Hepatic stellate cell (primary cell): Measurements from ENCODE around the gene PSMB2.
A peak's percentile ranks its signal among the peaks of the same experiment; 100 is the strongest.
"Not testable (repeated sequence)": the region's sequence is repeated elsewhere in the genome, so short reads cannot be mapped to it uniquely, and the experiment has no call there.

Experiments used
- DNase-seq: peaks from one replicate; pipeline ENCODE4 v3.0.0; 2011; ENCODE audit warnings: low spot score

The PSMB2 gene

GRCh38 chr1:35592991-35593769 lies 48.1 kb downstream of the PSMB2 start:
- no peak for DNase-seq

GRCh38 chr1:35591211-35591610 lies 50.1 kb downstream of the PSMB2 start:
- no peak for DNase-seq

GRCh38 chr1:35590476-35591040 lies 50.8 kb downstream of the PSMB2 start:
- DNase-seq, result no peak

DNA sequence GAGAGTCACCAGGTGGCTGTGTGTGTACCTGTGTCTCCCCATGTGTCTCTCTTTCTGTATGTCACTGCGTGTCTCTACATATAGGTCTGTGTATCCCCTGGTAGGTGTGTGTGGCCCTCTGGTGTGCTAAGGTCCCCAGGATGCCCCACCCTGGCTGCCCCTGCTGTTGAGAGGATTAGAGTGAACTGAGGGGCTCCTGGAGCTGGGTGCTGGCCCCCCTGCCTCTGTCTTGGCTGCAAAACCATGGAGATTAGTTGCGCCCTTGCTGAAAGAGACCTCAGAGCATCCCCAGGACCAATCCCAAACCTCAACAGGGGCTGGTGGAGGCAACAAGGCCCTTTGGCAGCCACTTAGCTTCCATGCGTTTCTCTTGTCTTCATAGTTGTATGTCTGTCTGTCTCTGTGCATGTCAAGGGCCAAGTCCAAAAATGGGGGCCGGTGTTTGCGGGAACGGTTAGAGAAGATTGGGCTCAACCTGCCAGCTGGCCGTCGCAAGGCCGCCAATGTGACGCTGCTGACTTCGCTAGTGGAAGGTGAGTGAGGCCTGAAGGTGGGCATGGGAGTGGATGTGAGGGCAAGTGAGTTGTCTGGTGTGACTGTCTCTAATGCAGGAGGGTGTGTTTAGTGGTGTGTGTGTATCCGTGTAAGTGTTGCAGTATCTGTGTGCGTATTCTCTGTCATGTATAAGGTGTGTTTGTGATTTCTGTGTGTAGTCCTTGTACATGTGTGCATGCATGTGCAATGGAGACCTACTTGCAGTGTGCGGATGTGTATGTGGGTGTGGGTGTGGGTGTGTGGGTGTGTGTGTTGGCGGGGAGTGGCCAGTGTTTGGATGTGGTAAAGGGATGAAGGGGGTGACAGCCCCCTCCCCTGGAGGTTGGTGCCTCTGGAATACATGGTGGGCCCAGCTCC lies 51.6 kb downstream of the PSMB2 start:
- DNase-seq, result no peak

DNA sequence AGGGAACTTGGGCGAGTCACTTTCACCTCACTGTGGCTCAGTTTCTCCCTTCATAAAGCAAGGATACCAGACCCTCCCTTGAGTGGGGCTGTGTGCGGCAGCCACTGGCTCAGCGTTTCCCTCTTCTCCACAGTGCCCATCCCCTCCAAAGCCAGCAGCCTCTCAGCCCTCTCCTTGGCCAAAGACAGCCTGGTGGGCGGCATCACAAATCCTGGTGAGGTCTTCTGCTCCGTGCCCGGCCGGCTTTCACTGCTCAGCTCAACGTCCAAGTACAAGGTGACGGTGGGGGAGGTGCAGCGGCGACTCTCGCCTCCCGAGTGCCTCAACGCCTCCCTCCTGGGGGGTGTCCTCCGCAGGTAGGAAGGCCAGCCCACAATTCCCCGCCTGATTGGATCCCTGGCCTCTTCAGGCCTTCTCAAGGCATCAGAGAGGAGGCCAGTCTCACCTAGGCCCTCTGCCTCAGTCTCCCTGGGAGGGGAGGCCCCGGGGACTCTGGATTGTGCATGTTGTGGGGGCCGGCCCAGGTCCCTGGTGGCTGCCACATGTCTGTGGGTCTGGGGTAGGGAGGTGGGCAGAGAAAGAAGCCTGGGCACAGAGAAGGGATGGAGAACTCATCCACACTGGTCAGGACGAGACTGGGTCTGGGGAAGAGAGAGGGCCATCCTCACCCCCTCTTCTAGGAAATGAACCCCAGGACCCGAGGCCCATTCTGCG lies 53.0 kb downstream of the PSMB2 start:
- DNase-seq, result no peak

GRCh38 chr1:35587736-35588135 lies 53.6 kb downstream of the PSMB2 start:
- DNase-seq, result no peak

DNA sequence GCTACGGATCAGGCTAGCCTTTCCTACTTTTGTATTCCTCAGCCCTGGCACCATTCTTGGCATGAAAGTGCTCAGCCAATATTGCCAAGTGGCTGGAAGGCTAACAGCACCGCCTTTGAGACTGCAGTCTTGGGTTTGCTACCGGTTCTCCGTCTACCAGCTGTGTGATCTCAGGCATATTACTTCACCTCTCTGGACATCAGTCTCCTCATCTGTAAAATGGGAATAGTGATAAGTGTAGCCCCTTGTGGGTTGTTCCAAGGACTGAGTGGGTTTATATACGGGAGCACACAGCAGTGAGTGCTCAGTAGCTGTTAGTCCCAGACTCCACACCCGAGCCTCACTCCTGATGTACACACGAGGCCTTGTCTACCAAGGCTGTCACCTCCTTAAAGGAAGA lies 54.5 kb downstream of the PSMB2 start:
- no peak for DNase-seq

- DNase-seq, result not testable (repeated sequence)
These were observed 55.5 kb downstream of the PSMB2 start for GRCh38 chr1:35585805-35586204.

DNA sequence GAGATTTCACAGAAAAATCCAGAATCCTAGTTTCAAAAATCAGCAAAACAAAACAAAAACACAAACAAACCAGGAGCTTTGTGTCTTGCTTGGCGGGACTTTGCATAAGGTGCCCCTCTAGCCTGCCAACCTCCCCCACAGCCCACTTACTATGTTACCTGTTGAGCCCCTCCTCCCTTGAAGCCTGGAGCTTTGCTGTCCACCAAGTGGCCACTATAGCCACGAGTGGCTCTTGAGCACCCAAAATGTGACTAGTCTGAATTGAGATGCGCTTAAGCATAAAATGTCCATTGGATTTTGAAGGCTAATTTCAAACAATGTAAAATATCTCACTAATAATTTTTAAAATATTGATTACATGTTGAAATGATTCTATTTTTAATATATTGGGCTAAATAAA lies 56.0 kb downstream of the PSMB2 start:
- DNase-seq, result no peak

DNA sequence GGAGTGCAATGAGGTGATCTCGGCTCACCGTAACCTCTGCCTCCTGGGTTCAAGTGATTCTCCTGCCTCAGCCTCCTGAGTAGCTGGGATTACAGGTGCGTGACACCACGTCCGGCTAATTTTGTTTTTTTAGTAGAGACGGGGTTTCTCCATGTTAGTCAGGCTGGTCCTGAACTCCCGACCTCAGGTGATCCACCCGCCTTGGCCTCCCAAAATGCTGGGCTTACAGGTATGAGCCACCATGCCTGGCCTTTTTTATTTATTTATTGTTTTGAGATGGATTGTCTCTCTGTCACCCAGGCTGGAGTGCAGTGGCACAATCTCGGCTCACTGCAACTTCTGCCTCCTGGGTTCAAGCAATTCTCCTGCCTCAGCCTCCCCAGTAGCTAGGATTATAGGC lies 59.7 kb downstream of the PSMB2 start:
- DNase-seq, result not testable (repeated sequence)

GRCh38 chr1:35580949-35581388 lies 60.4 kb downstream of the PSMB2 start:
- no peak for DNase-seq

DNA sequence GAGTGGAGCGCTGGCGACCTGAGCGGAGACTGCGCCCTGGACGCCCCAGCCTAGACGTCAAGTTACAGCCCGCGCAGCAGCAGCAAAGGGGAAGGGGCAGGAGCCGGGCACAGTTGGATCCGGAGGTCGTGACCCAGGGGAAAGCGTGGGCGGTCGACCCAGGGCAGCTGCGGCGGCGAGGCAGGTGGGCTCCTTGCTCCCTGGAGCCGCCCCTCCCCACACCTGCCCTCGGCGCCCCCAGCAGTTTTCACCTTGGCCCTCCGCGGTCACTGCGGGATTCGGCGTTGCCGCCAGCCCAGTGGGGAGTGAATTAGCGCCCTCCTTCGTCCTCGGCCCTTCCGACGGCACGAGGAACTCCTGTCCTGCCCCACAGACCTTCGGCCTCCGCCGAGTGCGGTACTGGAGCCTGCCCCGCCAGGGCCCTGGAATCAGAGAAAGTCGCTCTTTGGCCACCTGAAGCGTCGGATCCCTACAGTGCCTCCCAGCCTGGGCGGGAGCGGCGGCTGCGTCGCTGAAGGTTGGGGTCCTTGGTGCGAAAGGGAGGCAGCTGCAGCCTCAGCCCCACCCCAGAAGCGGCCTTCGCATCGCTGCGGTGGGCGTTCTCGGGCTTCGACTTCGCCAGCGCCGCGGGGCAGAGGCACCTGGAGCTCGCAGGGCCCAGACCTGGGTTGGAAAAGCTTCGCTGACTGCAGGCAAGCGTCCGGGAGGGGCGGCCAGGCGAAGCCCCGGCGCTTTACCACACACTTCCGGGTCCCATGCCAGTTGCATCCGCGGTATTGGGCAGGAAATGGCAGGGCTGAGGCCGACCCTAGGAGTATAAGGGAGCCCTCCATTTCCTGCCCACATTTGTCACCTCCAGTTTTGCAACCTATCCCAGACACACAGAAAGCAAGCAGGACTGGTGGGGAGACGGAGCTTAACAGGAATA lies 64.0 kb downstream of the PSMB2 start:
- DNase-seq, result no peak

GRCh38 chr1:35576766-35577070 lies 64.6 kb downstream of the PSMB2 start:
- not testable (repeated sequence) for DNase-seq

DNA sequence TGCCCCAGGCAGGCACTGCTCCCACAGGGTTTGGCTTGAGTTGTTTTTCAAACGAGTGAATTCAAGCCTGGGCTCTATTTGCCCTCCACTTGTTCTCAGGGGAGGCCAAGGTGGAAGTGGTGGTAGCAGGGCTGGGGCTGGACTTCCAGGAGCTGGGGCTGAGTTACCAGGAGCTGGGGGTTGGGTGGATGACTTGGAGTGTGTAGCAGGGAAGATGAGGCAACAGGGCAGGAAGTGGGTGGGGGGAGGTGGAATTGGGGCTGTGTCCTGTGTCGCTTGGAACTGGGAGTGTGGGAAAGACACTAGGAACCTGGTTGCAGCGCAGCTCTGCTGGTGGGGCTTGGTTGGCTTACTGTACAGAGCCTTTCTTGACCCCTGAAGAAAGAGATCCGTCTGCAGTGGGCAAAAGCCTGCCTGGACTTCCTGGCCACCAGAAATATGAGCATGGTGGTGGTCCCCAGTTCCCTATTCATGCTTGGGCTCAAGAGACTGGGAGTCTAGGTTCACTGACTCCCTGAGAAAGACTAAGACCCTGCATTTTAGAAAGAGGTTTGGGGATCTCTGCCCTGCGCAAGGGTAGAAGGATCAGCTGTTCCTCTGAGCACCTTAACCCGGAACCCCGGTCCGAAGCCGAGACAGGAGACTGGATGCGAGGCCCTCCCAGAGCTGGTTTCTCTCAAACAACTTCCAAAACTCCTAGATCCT lies 65.1 kb downstream of the PSMB2 start:
- no peak for DNase-seq

- DNase-seq, result no peak
These were observed 65.8 kb downstream of the PSMB2 start for GRCh38 chr1:35575416-35575958.

DNA sequence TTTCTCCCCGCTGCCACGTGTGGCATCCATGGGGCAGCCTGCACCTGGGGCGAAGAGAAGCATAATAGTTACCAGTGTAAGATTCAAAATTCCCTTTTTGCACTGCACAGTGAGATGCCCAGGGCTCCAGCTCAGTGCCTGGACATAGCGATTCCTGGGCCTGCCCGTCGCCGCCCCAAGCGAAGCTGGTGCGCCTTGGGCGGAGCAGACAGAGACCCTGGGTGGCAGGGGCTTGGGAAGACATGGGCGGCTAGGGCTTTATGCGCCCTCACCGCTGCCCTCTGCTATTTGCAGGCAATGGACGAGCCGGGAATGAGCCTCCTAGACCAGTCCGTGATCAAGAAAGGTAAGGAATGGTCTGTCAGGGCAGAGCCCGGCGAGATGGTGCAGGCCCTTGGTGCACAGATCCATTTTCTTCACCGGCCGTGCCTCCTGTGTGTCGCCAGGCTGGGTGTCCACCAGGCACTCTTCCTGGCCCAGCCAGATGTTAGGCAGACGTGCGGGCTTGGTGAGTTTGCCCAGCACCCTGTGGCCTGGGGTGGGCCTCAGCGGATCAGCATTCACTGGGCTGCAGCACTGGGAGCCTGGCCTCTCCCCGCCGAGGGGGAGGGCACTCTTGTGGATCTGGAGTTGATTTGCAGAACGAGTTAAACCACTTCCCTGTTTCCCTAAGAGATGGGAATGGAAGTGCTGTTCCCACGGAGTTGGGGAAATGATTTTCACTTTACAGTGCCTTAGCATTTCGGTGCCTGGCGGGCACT lies 66.5 kb downstream of the PSMB2 start:
- DNase-seq, result no peak

DNA sequence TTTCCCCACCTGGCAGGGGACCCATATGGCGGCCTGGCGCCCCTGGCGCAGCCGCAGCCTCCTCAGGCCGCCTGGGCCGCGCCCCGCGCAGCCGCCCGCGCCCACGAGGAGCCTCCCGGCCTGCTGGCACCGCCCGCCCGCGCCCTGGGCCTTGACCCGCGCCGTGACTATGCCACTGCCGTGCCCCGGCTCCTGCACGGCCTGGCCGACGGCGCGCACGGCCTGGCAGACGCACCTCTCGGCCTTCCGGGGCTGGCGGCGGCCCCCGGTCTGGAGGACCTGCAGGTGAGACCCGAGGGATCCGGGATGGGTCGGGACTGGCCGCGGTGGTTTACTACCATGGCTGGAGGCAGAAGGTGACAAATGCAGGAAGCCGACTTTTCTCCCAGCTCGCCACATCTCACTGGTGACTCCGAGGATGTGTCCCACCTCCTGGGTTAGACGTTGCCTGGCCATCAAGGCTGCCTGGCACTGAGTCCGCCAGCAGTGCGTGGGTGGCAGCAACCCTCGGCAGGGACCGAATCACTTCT lies 67.1 kb downstream of the PSMB2 start:
- DNase-seq, result no peak

GRCh38 chr1:35573198-35574124 lies 67.9 kb downstream of the PSMB2 start, which contains the start of gene TFAP2E:
TSS of gene TFAP2E (plus strand) at chr1:35573314. CDS start at chr1:35573578, 264 bp downstream.
- peak; percentile 72 for DNase-seq
